ENCODE results near the gene FILIP1.
"Not testable (repeated sequence)": the region's sequence is repeated elsewhere in the genome, so short reads cannot be mapped to it uniquely, and the experiment has no call there.

Gene FILIP1

DNA sequence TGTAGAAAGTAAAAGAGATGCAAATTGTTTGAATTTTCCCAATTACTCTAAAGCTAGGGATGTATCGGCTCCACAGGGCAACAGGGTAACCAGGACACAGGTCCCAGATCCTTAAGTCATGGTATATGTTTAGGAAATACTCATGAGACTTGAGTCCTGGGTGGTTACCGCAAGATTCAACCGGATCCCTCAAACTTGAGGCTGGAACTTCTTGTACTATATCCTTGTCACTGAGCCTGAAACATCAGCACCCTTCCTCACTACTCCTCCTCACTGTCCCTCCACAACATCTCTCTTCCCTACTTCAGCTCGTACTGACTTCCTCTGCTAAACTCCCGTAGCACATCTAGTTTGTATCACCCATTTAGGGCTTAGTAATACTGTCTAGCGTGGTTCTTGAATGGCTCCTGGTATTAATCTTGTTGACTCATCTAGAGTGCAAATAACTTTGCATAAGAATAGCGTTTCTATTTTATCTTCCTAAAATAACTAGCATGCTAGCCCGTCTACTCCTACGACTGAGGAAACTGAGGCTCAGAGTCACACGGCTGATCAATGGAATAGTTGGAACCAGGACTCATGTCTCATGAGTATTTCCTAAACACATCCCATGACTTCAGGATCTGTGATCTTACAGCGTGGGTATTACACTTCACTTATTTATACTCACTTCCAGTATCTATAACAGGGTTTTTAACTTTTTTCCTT lies 72.1 kb downstream of the FILIP1 start:
- no peak for DNase-seq

DNA sequence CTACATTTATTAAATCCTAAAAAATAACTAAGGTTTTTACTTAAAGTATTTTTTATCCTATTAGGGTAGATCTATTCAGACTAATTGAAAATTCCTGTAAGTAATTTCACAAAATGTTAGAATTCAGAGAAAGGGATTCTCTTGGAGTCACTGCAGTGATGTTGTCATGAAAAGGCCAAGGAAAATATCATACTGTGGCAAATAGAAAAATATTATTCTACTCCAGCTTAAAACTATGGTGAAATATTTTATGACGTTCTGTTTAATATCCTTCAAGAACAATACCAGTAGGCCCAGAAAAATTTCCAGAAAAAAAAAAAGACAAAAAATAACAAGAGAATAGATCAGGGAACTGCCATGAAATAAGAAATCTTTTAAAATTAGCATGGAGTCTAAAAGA lies 73.6 kb downstream of the FILIP1 start:
- DNase-seq: no peak

DNA sequence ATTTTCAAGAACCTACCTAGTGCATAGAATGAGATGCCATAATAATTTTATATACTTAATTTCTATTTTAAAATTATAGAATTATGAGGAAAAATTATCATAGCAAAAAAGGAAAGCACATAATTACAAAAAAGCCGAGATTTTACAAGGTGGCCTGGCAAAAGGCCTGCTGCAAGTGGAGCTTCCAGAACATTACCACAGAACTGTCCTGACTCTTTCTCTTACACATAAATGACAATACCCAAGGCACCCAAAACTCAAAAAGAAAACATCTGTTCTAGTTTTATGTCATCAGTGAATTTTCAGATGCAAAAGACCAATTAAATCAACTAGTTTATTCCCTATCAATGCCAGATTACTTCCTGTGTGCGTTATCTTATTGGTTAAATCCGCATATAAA lies 74.2 kb downstream of the FILIP1 start:
- no peak for DNase-seq

DNA sequence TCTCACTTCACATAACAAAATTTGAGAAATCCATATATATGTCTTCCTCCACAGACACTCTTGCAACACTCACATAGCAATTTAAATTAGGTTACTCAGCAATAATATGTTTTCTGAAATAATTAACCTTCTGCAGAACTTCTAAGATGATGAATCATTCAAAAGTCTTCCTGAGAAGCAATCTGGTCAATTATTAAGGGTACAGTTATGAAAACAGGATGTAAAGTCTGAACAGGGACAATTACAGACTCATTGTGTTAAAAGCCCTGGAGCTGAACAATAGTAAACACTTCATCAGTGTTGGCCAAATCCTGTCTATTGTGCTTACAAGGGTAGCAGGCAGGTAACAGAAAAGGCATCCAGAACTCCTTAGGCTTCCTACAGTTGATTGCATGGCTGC lies 75.4 kb downstream of the FILIP1 start:
- no peak for DNase-seq

DNA sequence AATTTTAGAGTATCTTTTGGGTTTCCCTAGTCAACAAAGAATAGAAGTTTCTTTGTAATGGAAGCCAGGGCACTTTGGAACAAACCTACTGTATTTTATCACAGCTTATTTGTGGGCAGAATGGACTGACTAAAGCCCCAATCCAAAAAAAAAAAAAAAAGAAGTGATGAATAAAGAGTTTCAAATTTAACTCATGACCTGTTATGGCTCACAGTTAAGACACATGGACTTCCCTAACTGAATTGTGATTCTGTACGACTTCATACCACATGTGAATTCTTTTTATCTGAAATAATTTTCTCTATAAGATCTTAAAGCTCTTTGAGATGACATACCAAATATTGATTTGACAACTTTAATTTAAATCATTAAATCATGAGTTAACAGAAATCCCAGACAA lies 77.2 kb downstream of the FILIP1 start:
- no peak for DNase-seq

DNA sequence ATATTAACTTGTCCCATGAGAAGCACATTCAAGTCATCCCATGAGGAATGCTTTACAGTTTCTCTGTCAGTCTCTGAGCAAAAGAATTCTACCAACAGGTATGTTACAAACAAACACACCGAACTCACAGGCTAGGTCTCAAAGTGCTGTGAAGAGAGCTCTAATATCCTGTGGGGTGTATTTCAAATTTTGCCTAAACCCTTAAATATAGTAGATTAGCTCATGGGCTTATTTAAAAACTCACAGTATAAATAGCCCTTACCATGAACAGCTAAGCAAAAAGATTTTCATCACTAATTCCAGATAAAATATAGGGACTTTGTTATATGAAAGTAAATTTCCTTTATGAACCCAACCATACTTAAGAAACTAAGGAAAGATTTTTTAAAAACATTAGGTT lies 77.8 kb downstream of the FILIP1 start:
- DNase-seq: no peak

DNA sequence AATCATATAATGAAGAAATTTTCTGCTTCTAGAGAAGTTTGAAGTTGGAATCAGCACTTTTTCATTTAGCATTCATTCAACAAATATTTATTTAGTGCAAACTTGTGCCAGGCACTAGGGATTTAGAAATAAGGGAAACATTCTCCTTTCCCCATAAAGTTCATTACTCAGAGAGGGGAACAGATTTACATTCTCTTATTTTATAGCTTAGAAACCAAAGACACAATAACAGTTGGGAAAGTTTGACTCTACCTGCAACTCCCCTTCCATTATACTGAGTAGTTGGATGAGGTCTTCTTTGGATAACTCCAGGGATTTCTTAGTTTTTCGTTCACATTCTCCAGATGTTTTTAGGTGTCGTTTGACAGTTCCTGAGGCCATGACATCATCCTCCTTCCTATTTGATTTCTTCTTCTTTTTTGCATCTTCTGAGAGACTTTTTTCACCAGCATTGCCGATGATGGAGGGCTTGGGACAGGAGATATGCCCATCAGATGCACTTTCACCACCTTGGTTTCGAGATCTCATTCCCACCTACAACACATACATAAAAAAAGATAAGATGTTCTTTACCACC lies 79.1 kb downstream of the FILIP1 start:
- DNase-seq: no peak

DNA sequence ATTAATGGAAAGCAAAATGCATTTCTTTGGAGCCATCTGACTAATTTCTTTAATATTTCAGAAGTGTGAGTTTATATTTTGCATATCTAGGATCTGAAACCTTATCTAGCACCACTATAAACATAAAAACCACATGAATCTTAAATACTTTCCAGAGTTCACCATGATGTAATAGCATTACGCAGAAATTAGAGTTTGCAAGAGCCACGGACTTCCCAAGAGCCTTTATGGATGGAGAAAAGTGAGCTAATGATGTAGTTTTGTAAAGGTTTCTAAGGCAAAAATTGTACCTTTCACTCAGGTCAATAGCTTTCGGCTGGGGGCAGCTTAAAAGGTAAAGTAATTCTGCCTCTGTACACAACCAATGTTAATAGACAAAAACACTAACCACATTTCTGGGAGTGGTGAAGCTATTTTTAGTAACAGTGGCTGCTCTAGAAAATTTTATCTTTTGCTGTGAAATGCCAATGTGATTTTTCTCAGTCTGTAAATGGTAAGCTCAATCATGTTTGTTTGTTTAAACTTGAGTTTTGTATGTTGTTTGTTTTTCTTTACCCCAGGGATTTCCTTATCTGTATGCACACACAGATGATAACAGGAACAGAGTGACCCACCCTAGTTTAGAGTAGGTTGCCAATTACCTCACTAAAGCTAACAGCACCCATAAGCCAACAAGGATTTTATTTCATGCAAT lies 80.5 kb downstream of the FILIP1 start:
- no peak for DNase-seq

DNA sequence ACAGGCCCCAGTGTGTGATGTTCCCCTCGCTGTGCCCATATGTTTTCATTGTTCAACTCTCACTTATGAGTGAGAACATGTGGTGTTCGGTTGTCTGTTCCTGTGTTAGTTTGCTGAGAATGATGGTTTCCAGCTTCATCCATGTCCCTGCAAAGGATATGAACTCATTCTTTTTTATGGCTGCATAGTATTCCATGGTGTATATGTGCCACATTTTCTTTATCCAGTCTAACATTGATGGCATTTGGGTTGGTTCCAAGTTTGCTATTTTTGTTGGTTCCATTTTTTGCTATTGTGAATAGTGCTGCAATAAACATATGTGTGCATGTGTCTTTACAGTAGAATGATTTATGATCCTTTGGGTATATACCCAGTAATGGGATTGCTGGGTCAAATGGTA lies 83.0 kb downstream of the FILIP1 start:
- not testable (repeated sequence) for DNase-seq

DNA sequence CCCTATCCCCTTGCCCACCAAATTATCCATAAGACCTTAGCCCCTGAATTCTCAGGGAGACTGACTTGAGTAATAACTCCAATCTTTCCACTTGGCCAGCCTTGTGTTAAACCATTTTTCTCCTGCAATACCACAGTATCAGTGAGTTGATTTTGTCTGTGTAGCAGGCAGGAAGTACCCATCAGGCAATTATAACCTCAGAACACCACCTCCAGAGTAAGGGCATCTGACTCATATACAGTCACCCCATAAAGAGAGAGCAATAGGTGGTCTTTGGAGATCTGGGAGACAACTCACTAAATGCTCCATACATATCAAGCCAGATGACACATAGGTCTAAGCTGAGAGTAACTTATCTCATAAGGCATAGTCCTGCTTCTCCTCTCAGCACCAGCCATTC lies 83.7 kb downstream of the FILIP1 start:
- DNase-seq: no peak

DNA sequence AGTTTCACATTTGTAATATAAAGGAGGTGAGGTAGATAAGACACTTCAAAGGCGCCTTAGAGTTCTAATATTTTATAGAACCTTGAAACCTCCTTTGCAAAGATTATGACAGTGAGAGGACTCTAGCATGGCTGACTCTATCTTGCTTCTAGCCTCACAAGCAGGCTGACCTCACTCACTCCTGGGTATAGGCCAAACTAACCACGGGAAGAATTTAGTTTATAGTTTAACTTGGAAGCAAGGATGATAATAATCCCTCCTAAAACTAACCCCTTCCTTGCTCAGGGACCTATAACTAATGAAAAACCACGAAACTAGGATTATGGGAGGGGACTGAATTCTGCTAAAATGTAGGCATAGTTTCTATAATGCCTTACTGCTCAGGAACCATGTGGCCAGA lies 84.3 kb downstream of the FILIP1 start:
- DNase-seq: no peak

DNA sequence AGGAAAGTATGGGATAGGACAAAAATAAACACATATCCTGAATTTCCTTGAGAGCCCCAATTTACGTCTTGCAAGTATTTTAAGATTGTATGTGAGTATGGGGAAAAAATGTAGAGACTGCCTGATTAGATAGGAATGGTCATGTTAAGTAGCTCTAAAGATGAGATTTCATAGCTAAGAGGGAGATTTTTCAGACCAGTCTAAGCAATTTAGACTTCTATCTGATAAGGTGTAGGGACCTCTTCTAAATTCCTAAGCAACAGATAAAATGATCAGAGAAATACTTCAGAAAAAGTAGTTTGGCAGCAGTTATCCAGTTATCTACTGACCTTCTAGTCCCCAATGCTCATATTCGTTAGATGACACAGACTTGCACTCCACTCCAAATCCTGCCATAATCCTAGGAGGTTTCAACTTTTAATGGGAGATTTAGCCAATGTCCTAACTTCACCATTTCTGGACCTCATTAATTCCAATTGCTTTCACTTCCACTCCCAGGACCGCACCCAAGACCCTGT lies 90.0 kb downstream of the FILIP1 start:
- DNase-seq: no peak

DNA sequence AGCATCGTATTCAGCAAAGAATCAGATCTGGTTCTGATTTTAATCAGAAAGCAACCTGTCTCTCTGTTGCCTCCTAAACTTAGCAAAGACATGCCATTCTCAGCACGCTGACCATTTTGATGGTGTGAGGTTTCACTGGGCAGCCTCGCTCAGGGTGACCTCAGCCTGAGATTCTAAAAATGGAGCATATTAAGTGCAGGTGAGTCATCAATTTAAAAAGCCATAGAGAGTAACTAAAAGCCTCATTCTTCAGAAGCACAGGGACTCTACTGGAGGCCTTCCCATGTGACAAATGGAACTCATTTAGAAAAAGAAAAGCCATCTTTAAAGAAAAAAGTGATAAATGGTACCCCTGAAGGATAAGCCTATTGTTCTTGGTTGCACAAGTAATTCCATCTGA lies 91.3 kb downstream of the FILIP1 start:
- no peak for DNase-seq

DNA sequence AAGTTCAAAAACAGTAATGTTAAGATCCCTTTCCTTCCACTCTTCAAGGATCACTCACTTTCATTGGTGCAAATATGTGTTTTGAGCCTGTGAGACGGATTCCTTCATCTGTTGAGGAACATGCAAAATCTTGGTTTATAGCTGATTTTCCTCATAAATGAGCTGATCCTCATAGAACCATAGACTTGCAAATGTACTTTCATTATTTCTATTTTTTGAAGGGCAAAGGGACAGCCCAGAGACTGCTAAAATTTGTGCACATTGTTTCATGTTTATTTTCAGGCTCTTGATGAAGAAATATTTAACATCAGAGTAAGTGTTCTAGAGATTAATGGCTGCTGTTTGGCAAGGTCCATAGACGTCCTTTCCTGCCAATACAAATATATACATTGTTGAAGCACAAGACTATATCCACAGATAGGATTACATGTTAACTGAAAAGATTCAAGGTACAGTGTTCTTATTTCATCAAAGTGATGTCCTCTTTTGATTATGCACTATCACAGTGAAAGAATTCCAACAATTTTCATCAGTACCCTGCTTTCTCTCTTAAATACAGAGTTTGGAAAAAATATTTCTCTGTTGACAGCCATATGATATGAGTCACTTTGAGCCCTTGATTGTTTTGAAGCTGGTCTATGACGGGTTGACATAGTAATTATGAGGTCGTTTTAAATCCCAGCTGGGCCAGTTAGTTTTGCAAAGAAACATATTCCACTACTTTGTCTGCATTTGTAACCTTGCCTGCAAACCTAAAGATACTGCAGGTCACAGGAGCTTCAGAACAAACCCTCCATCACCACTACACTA lies 95.7 kb downstream of the FILIP1 start:
- DNase-seq: no peak

DNA sequence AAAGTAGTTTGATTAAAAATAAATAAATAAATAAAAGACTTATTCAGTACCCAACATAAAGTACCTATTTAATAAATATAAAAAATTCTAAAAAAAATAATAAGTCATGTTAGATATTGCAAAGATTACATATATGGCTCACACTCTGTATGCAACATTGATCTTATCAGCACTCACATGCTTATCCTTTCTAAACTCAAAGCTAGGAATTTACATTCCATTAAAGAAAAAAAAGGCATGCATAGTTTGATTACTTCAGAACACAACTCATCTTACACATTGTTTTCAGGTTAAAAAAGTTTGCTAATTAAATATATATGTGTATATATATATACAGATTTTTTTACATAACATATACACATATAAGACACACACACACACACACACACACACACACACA lies 96.4 kb downstream of the FILIP1 start:
- no peak for DNase-seq

DNA sequence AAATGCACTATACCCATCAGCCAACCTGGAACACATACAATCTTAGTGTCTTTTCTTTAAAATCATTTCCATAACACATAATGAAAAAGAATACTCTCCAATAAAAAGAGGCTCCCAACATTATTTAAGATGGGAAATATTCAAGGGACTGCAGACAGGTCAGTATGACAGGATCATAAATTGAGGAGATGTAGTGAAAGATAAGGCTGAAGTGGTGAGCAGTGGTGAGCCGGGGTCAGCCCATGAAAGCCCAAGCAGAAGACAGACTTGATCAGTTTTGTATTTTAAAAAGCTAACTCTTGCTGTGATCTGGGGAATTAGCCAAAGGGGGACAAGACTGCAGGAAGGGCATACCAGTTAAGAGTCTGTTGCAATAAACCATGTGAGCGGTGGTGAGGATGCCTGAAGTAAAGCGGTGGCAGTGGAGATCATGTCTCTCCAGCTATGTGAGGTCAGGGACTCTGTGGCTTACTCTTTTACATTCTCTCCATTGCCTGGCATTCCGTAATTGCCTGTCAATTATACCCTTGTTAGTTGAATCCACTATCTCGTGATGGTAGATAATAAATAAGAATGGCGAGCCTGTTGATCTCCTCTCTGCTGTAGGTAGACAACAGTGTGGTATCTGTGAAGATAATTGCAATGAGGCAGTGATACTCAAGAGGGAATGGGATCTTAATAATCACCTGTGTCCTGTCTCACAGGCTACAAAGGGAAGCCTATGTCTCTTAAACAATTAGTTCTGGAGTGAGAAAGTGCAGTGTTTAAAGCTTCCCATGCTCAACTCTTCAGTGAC lies 97.4 kb downstream of the FILIP1 start:
- DNase-seq: no peak

DNA sequence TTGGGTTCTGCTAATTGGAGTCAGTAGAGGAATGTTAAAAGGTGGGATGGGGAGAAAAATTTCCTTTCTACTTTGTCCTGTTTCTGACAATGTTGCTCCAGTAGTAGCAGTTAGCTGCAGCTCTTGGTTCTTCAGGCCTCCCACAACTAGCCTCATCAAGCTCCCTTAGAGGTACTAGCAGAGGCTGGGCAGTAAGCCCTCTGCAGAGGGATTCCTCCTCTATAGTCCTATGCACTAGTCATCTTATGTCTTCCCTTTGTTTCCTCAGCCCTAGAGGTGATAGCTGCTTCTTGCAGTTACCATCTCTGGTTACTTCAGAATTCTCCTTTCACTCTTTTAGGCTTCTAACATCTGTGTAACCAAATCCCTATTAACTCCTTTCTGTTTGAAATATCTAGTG lies 99.8 kb downstream of the FILIP1 start:
- no peak for DNase-seq

DNA sequence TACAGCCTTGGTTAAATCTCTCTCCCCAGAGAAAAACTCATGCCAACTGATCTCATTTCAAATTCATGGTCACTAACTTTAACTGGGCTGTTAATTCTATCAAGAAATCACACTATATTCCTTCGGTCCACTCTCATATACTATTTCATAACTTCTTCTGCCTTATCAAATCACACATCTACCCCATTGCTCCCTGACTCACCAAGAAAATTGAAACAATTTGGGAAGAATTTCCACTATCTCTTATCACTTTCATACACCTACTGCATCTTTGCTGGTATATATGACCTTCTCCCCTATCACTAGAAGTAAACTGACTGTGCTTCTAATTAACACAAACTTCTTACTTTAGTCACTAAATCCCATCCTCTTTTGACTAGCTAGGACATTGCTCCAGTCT lies 102.3 kb downstream of the FILIP1 start:
- DNase-seq: no peak

DNA sequence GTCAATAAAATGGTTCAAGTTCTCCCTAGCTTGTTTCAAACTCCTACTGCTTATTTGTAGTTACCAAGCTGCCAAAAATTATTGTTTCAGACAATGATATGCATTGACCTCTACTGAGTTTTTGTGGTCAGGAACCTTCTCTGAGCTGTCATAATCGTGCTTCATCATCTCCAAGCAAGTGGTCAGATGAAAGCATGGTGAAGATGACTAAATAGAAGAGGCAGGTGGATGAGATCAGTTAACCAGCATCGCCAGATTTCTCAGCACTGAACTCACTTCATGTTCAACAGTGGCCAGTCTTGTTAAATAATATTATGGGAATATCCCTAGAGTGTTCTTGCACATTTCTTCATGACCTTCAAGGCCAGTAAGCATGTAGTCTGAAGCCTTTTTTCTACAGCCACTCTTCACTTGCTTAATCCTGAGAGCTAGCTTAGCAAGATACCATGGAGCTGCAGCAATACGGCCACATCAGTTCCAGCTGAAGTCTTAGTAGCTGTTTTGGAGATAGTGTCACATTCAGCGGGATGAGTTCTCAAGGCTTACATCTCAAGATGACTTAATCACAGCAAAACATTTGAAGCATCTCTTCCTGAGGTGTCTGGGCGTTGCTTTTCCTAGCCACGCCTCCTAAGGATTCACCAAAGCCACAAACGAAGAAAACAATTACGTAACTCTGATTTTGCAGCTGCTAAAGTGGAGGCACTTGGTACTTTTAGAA lies 107.4 kb downstream of the FILIP1 start:
- no peak for DNase-seq

DNA sequence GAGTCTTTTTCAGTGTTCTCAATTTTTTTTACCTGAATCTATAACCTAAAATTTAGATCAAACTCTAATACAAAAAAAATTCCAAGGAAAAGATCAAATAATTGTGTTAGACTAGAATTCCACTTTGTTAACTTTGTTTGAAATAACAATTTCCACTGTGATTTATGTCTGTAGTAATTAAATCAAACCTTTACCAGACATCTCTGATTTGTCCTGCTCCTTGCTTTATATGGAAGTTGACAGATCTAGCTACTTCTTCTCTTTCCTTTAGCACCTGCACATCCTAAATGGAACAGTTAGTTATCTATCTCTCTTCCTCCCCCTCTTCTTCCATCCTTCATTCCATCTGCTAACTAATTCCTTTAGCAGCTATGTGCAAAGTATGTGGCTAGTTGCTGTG lies 109.5 kb downstream of the FILIP1 start:
- DNase-seq: no peak

DNA sequence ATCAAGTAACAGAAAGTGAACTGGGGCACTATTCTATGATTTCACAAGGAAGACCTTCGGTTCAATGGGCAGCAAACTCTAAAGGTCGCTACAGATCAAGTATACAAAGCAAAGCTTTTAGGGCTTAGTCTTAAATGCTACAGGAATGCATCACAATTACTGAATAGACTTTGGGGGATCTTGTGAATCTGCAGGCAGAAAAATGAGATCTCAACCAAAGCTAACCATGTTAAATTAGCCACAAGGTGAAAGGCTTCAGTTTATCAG lies 111.0 kb downstream of the FILIP1 start:
- DNase-seq: no peak

Measured in hypothalamus (tissue), 51 donors.